Measurements from ENCODE around the gene SLC9A9. TPM values are rescaled to one million over a fixed set of nuclear protein-coding genes. Genes with fewer than 3 reads are reported as not detected.

Gene SLC9A9
- total RNA-seq, 6 experiments from 2014 or later: 1.3 to 6.3 (median 3.0) TPM

- Histone ChIP-seq H3K27ac (no peak overlapping the region), H3K4me1 (no peaks in the 10 kb centered on the region), H3K9me3 (no peaks in the 10 kb centered on the region), H3K4me3 (no peak overlapping the region), H3K36me3 (no peaks in the 10 kb centered on the region), H3K27me3 (no peaks in the 10 kb centered on the region)
- DNase-seq: no peak
- intact Hi-C loops (cut with DNase I): no loop called here
- TF ChIP-seq POLR2A (IDR thresholded peaks at IDR 0.05) (no peak), CTCF (IDR thresholded peaks at IDR 0.05) (no peak)
- ATAC-seq: no peak
Measured at GRCh38 chr3:143266927-143267326, 581.3 kb downstream of the SLC9A9 start.

- Histone ChIP-seq H3K27ac (no peak overlapping the region), H3K4me1 (no peaks in the 10 kb centered on the region), H3K4me3 (no peak overlapping the region), H3K9me3 (no peaks in the 10 kb centered on the region), H3K27me3 (no peaks in the 10 kb centered on the region), H3K36me3 (no peaks in the 10 kb centered on the region)
- no peak for ATAC-seq
- DNase-seq: no peak
- intact Hi-C loops (cut with DNase I): no loop called here
- 56% methylated on average over 1 of the region's 2 CpGs for WGBS (ENCODE audit: insufficient coverage, low coverage, low lambda C conversion rate, missing lambda C conversion rate)
- TF ChIP-seq POLR2A (IDR thresholded peaks at IDR 0.05): no peak
- TF ChIP-seq CTCF (IDR thresholded peaks at IDR 0.05): no peak
Measured at GRCh38 chr3:143266511-143266910, 581.8 kb downstream of the SLC9A9 start.

- ATAC-seq: no peak
- intact Hi-C loops (cut with DNase I): no loop called here
Measured at GRCh38 chr3:143265501-143266070, 582.7 kb downstream of the SLC9A9 start.

GRCh38 chr3:143263852-143264513, 584.3 kb downstream of the SLC9A9 start:
- intact Hi-C loops (cut with DNase I): no loop called here
- TF ChIP-seq POLR2A (IDR thresholded peaks at IDR 0.05) (no peak), CTCF (IDR thresholded peaks at IDR 0.05) (no peak)
- H3K36me3 ChIP-seq: no peaks in the 10 kb centered on the region
- H3K9me3 ChIP-seq: no peaks in the 10 kb centered on the region
- DNase-seq: no peak
- no peaks in the 10 kb centered on the region for H3K27me3 ChIP-seq
- no peak overlapping the region for H3K4me3 ChIP-seq
- H3K4me1 ChIP-seq: no peaks in the 10 kb centered on the region
- no peak for ATAC-seq
- 78% methylated on average over 5 of the region's 5 CpGs for WGBS (ENCODE audit: insufficient coverage, low coverage, low lambda C conversion rate, missing lambda C conversion rate)
- H3K27ac ChIP-seq: no peak overlapping the region

More at GRCh38 chr3:143265501-143266070, 582.7 kb downstream of the SLC9A9 start:
- DNase-seq: no peak
- TF ChIP-seq POLR2A (IDR thresholded peaks at IDR 0.05): no peak
- no peak for TF ChIP-seq CTCF (IDR thresholded peaks at IDR 0.05)
- H3K9me3 ChIP-seq: no peaks in the 10 kb centered on the region
- H3K4me1 ChIP-seq: no peaks in the 10 kb centered on the region
- H3K27me3 ChIP-seq: no peaks in the 10 kb centered on the region
- no peaks in the 10 kb centered on the region for H3K36me3 ChIP-seq
- 53% methylated on average over 3 of the region's 7 CpGs for WGBS (ENCODE audit: insufficient coverage, low coverage, low lambda C conversion rate, missing lambda C conversion rate)
- H3K4me3 ChIP-seq: no peak overlapping the region
- no peak overlapping the region for H3K27ac ChIP-seq

Data from right lobe of liver (tissue), 6 donors.